Smooth muscle cell (in vitro differentiated cells): ENCODE data around the gene CBX1. TPM values are rescaled to one million over a fixed set of nuclear protein-coding genes. Genes with fewer than 3 reads are reported as not detected.

Experiments
- DNase-seq: peaks from one replicate; lab custom pipeline; 2025; ENCODE audit not compliant: unreplicated experiment; lab: John Stamatoyannopoulos, UW
- H2AFZ ChIP-seq: fragments of 200-600 bp; sonication (generic); 2 replicates; pipeline ENCODE4 v1.6.0; 2016; ENCODE audit warnings: antibody characterized with exemption, low read depth, mild to moderate bottlenecking
- H3F3A ChIP-seq: fragments of 200-600 bp; sonication (generic); 2 replicates; pipeline ENCODE4 v1.6.0; 2017; ENCODE audit warnings: antibody characterized with exemption, low read depth
- H3K27ac ChIP-seq: fragments of 200-600 bp; sonication (generic); 2 replicates; pipeline ENCODE4 v1.5.1; 2016; ENCODE audit warnings: low read depth, mild to moderate bottlenecking
- H3K27me3 ChIP-seq: fragments of 200-600 bp; sonication (generic); 2 replicates; pipeline ENCODE4 v1.6.1; 2016; ENCODE audit warnings: low read depth, mild to moderate bottlenecking
- H3K36me3 ChIP-seq: fragments of 200-600 bp; sonication (generic); 2 replicates; pipeline ENCODE4 v1.5.1; 2016; ENCODE audit warnings: low read depth
- H3K4me1 ChIP-seq: fragments of 200-600 bp; sonication (generic); 2 replicates; pipeline ENCODE4 v1.5.1; 2016; ENCODE audit warnings: low read depth
- H3K4me2 ChIP-seq: fragments of 200-600 bp; sonication (generic); 2 replicates; pipeline ENCODE4 v1.6.0; 2016; ENCODE audit warnings: mild to moderate bottlenecking
- H3K4me3 ChIP-seq: fragments of 200-600 bp; sonication (generic); 2 replicates; pipeline ENCODE4 v1.5.1; 2016; ENCODE audit warnings: mild to moderate bottlenecking
- H3K79me2 ChIP-seq: fragments of 200-600 bp; sonication (generic); 2 replicates; pipeline ENCODE4 v1.6.0; 2016; ENCODE audit warnings: low read depth, mild to moderate bottlenecking
- H3K9ac ChIP-seq: fragments of 200-600 bp; sonication (generic); 2 replicates; pipeline ENCODE4 v1.6.0; 2016; ENCODE audit warnings: low read depth
- H3K9me3 ChIP-seq: fragments of 200-600 bp; sonication (generic); replicated peaks from 2 replicates; pipeline ENCODE4 v1.5.1; 2016; ENCODE audit warnings: low read depth
- H4K20me1 ChIP-seq: fragments of 200-600 bp; sonication (generic); 2 replicates; pipeline ENCODE4 v1.6.0; 2016; ENCODE audit warnings: low read depth
- WGBS: methylation state at CpG from one replicate; pipeline ENCODE4 v1.1.7; 2016; ENCODE audit warnings: low lambda C conversion rate; 5-methylcytosine and 5-hydroxymethylcytosine counted together
- polyA plus RNA-seq: library from polyadenylated mRNA; unstranded; fragments of >200 nt; fragmentation: Nextera tagmentation; extraction: Ambion mirVana; gene quantifications from 2 replicates; pipeline ENCODE4 v1.2.1, GENCODE V29; 2016
- total RNA-seq: library from RNA; depleted of rRNA; stranded (reverse); fragments of >200 nt; gene quantifications from 2 replicates; pipeline ENCODE4 v1.2.3, GENCODE V29; 2014
- TF ChIP-seq, protein P1 (sequence below): fragments of 200-600 bp; sonication (generic); IDR thresholded peaks from 2 replicates; pipeline ENCODE4 v1.5.1; 2017; ENCODE audit warnings: borderline replicate concordance, mild to moderate bottlenecking, antibody characterized with exemption; ENCODE audit not compliant: insufficient read depth, poor library complexity, severe bottlenecking

The CBX1 gene
- total and polyA plus RNA-seq, 2 experiments from 2014 or later, result 32.7 to 63.4 TPM

DNA sequence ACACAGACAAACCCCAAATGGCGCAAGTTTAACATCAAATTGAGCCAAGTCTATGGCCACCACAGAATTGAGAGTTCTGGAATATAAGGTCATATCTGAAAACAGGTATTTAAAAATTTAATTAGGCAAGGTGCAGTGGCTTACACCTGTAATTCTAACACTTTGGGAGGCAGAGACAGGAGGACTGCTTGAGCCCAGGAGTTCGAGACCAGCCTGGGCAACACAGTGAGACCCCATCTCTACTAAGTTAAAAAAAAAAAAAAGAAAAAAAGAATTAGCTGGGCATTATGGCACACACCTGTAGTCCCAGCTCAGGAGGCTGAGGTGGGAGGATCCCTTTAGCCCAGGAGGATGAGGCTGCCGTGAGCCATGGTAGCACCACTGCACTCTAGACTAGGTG, 34.0 kb downstream of the CBX1 start:
- H3K4me2 ChIP-seq, result no peak overlapping the region
- peaks cover 16% of the 10 kb centered on the region for H4K20me1 ChIP-seq
- peaks cover 6% of the 10 kb centered on the region for H3K79me2 ChIP-seq
- peaks cover 6% of the 10 kb centered on the region for H3K36me3 ChIP-seq
- no peak overlapping the region for H3K4me3 ChIP-seq
- H3K27me3 ChIP-seq, result no peaks in the 10 kb centered on the region
- TF ChIP-seq, protein P1, sequence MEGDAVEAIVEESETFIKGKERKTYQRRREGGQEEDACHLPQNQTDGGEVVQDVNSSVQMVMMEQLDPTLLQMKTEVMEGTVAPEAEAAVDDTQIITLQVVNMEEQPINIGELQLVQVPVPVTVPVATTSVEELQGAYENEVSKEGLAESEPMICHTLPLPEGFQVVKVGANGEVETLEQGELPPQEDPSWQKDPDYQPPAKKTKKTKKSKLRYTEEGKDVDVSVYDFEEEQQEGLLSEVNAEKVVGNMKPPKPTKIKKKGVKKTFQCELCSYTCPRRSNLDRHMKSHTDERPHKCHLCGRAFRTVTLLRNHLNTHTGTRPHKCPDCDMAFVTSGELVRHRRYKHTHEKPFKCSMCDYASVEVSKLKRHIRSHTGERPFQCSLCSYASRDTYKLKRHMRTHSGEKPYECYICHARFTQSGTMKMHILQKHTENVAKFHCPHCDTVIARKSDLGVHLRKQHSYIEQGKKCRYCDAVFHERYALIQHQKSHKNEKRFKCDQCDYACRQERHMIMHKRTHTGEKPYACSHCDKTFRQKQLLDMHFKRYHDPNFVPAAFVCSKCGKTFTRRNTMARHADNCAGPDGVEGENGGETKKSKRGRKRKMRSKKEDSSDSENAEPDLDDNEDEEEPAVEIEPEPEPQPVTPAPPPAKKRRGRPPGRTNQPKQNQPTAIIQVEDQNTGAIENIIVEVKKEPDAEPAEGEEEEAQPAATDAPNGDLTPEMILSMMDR, result no peak
- no peaks in the 10 kb centered on the region for H3K9me3 ChIP-seq
- H3K9ac ChIP-seq, result no peak overlapping the region
- H3K4me1 ChIP-seq, result no peaks in the 10 kb centered on the region
- 98% methylated on average over 3 of the region's 3 CpGs for WGBS
- no peak for DNase-seq
- H3K27ac ChIP-seq, result no peak overlapping the region
- H3F3A ChIP-seq, result peaks cover 35% of the 10 kb centered on the region
- no peak overlapping the region for H2AFZ ChIP-seq

DNA sequence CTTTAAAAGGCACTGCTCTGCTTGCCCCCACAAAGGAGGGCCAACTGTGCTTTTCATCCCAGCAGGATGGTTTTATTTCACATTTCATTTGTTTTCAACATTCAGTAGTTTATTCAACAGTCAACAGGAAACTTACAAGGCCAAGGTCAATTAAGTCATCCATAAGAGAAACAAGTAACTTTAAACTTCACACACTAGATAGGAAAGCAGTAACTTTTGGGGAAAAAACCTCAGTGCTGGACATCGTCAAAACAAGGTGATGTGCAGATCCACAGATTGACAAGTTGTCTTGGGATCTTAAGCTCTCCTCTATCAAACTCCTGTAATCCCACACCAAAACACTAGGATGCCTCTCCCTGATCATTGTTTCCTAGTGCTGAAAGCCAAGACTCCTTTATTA, 34.6 kb downstream of the CBX1 start:
- H3F3A ChIP-seq, result peaks cover 41% of the 10 kb centered on the region
- H4K20me1 ChIP-seq, result peaks cover 20% of the 10 kb centered on the region
- TF ChIP-seq, protein P1, result no peak
- H3K36me3 ChIP-seq, result peaks cover 6% of the 10 kb centered on the region
- no peaks in the 10 kb centered on the region for H3K4me1 ChIP-seq
- no peak overlapping the region for H3K4me2 ChIP-seq
- no peaks in the 10 kb centered on the region for H3K9me3 ChIP-seq
- H3K27me3 ChIP-seq, result no peaks in the 10 kb centered on the region
- H2AFZ ChIP-seq, result no peak overlapping the region
- H3K9ac ChIP-seq, result no peak overlapping the region
- WGBS, result 90% methylated on average over 1 of the region's 1 CpG
- peaks cover 6% of the 10 kb centered on the region for H3K79me2 ChIP-seq
- H3K4me3 ChIP-seq, result no peak overlapping the region
- DNase-seq, result no peak
- H3K27ac ChIP-seq, result peak overlapping the region; percentile 9

DNA sequence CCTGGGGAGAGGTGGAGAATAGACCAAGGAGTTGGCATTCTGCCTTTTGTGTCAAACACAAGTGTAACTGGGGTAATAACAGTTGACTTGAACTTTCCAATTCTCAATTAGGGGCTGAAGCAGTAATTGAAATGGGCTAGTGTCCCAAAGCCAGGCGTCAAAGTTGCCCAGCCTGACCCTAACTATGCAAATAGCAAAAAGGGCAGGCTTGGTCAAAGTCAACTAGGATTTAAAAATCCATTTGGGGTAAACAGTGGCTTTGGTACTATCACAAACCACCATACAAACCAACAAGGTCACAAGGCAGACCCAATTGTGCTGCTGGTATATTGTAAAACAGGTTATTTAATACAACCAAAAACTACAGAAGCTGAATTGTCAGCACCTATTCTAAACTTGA, 35.1 kb downstream of the CBX1 start:
- Histone ChIP-seq H3K36me3 (peaks cover 6% of the 10 kb centered on the region), H3K4me2 (no peak overlapping the region), H3F3A (peaks cover 45% of the 10 kb centered on the region), H3K27me3 (no peaks in the 10 kb centered on the region), H3K79me2 (peaks cover 3% of the 10 kb centered on the region), H3K27ac (peak overlapping the region; percentile 9), H3K9me3 (no peaks in the 10 kb centered on the region), H2AFZ (no peak overlapping the region), H3K4me3 (no peak overlapping the region), H3K9ac (no peak overlapping the region), H3K4me1 (no peaks in the 10 kb centered on the region), H4K20me1 (peaks cover 24% of the 10 kb centered on the region)
- DNase-seq, result no peak
- 93% methylated on average over 1 of the region's 1 CpG for WGBS
- TF ChIP-seq, protein P1, result no peak

DNA sequence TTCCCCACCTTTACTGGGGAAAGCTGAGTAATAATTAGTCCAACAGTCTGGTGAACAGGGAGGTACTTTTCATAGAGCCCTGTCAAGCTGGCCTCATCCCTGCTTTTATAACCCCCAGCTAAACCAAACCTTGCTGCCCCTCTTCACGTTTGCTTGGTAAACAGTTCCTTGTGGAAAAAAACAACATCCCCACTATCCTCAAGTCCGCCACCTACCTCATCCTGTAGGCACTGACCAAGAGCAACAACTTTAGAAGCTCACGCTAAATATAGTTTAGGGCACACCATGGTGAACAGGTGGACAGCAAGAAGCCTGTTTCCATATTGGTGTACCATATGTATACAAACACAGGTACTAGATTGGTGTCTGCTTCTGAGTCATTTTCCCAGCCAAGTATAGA, 36.6 kb downstream of the CBX1 start:
- Histone ChIP-seq H3K36me3 (peaks cover 5% of the 10 kb centered on the region), H3K79me2 (peaks cover 14% of the 10 kb centered on the region), H3K27me3 (no peaks in the 10 kb centered on the region), H3K9ac (no peak overlapping the region), H3K4me1 (no peaks in the 10 kb centered on the region), H4K20me1 (peaks cover 34% of the 10 kb centered on the region), H3K4me3 (no peak overlapping the region), H3K9me3 (no peaks in the 10 kb centered on the region), H3K4me2 (no peak overlapping the region), H3F3A (peaks cover 45% of the 10 kb centered on the region), H3K27ac (peak overlapping the region; percentile 4), H2AFZ (no peak overlapping the region)
- WGBS, result 80% methylated on average over 3 of the region's 3 CpGs
- TF ChIP-seq, protein P1, result no peak
- DNase-seq, result no peak
